GM10248 (cell line): ENCODE measurements around the gene KRT75.

ENCODE experiments used
- CTCF ChIA-PET: fragments of 300-600 bp; sonication (Branson Sonifier 250); formaldehyde crosslinking; extraction: SDS; loops from one replicate; lab custom pipeline; 2021; ENCODE audit warnings: antibody characterized with exemption; lab: Yijun Ruan, JAX
- POLR2A ChIA-PET: fragments of 350-650 bp; sonication (Branson Sonifier 250); formaldehyde crosslinking; extraction: SDS; loops from one replicate; lab custom pipeline; 2020; ENCODE audit warnings: antibody characterized with exemption; lab: Yijun Ruan, JAX
- DNase-seq: peaks from one replicate; pipeline ENCODE4 v3.0.0; 2012; ENCODE audit errors: extremely low spot score
- TF ChIP-seq, protein P1 (sequence below): IDR thresholded peaks from 2 replicates; pipeline ENCODE4 v1.5.1; 2012; ENCODE audit warnings: mild to moderate bottlenecking, low read depth; ENCODE audit errors: extremely low read depth, missing control alignments, control extremely low read depth

The KRT75 gene

DNA sequence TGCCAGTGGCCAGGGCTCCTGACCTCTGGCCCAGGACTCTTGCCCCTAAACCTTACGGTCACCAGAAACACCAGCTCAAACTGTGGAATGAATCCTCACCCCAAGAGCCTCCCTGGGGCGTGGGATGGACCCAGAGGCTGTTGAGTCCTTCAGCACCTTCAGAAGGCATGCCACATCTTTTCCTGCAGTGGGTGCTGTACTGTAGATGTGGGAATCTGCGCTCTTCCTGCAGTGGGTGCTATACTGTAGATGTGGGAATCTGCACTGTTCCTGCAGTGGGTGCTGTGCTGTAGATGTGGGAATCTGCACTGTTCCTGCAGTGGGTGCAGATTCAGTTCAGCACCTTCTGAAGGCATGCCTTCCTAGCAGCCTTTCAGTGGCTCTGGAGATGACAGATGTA, 29.2 kb downstream of the KRT75 start:
- ChIA-PET CTCF (interaction anchor here (1.0 to 2.4 kb wide), 3 partner anchors 9 to 32 kb away, joined by 4 to 7 read pairs (median 4); no protein-coding TSS in a partner anchor), POLR2A (no interaction called here)
- TF ChIP-seq, protein P1, sequence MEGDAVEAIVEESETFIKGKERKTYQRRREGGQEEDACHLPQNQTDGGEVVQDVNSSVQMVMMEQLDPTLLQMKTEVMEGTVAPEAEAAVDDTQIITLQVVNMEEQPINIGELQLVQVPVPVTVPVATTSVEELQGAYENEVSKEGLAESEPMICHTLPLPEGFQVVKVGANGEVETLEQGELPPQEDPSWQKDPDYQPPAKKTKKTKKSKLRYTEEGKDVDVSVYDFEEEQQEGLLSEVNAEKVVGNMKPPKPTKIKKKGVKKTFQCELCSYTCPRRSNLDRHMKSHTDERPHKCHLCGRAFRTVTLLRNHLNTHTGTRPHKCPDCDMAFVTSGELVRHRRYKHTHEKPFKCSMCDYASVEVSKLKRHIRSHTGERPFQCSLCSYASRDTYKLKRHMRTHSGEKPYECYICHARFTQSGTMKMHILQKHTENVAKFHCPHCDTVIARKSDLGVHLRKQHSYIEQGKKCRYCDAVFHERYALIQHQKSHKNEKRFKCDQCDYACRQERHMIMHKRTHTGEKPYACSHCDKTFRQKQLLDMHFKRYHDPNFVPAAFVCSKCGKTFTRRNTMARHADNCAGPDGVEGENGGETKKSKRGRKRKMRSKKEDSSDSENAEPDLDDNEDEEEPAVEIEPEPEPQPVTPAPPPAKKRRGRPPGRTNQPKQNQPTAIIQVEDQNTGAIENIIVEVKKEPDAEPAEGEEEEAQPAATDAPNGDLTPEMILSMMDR: no peak
- DNase-seq: no peak

DNA sequence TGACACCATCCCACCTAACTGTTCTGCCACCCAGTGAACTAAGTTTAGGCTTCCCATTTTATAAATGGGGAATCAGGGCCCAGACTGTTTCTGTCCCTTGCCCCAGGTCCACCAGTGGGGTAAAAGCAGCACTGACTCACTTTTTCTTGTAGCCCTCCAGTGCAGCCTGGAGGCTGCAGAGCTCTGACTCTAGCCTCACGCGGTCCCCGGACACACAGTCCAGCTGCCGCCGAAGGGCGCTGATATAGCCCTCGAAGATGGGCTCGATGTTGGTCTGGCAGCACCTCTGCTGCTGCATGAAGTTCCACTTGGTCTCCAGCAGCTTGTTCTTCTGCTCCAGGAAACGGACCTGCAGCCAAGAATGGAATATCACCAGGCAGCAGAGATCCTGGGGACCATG, 30.6 kb downstream of the KRT75 start:
- POLR2A ChIA-PET: no interaction called here
- CTCF ChIA-PET: interaction anchor here (1.1 to 2.4 kb wide), 3 partner anchors 11 to 31 kb away, joined by 3 to 7 read pairs (median 4); no protein-coding TSS in a partner anchor
- no peak for DNase-seq
- TF ChIP-seq, protein P1: no peak

- POLR2A ChIA-PET: no interaction called here
- CTCF ChIA-PET: interaction anchor here (1.1 to 2.4 kb wide), 2 partner anchors 12 to 30 kb away, joined by 3 to 7 read pairs; no protein-coding TSS in a partner anchor
- TF ChIP-seq, protein P1: no peak
- no peak for DNase-seq
Measured at GRCh38 chr12:52402873-52403540, 31.2 kb downstream of the KRT75 start.

DNA sequence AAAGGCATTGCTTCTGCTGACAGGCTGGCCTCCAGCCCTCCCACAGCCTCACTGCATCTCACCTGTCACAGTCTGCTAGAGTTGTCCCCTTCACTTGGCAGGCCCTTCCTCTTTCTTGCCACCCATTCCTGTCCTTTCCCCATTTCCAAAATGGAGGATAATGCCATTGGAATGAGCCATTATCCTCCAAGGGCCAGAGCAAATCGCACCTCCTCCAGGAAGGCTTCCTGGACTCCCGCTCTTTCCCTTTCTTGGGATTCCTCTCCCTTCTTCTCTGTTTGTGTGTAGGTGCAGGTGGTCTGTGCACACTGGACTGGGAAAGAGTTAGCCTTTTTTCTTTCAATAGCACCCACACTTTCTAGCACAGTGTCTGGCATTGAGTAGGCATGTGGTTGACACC, 31.8 kb downstream of the KRT75 start:
- no peak for DNase-seq
- ChIA-PET POLR2A (no interaction called here), CTCF (interaction anchor here (1.6 to 2.4 kb wide), 2 partner anchors 11 to 30 kb away, joined by 3 to 7 read pairs; no protein-coding TSS in a partner anchor)

DNA sequence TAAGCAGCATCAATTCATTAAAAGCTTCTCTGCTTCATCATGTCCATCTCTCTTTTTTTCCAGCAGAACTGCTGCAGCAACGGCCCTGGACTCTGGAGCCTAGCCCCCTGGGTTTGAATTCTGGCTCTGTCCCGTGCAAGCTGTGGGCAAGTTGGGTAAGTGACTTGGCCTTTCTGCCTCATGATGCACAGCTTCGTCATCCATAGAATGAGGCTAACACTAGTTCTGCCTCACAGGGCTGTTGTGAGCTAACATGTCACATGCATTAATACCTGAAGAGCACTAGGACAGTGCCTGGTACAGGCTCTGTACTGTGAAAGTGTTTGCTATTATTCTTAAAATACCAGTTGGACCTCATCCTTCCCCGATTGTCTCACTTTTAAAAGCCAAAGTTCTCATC, 32.2 kb downstream of the KRT75 start:
- POLR2A ChIA-PET: no interaction called here
- no peak for DNase-seq
- CTCF ChIA-PET: interaction anchor here (0.9 to 1.6 kb wide), 2 partner anchors 10 to 482 kb away, joined by 3 read pairs; no protein-coding TSS in a partner anchor
- TF ChIP-seq, protein P1: no peak

More for the DNA sequence above, 31.8 kb downstream of the KRT75 start:
- TF ChIP-seq, protein P1: no peak

GRCh38 chr12:52401526-52401925, 32.6 kb downstream of the KRT75 start:
- CTCF ChIA-PET: interaction anchor here (0.6 to 1.6 kb wide), 4 partner anchors 10 to 483 kb away, joined by 3 to 4 read pairs (median 3); no protein-coding TSS in a partner anchor
- TF ChIP-seq, protein P1: no peak
- DNase-seq: no peak
- POLR2A ChIA-PET: no interaction called here
